Measurements from ENCODE around the gene KLHL11. TPM values are rescaled to one million over a fixed set of nuclear protein-coding genes. Genes with fewer than 3 reads are reported as not detected.

KLHL11 gene
- total and polyA plus RNA-seq, 2 experiments from 2014 or later, result 8.7 to 25.5 TPM

- TF ChIP-seq JUNB (IDR thresholded peaks at IDR 0.05; ENCODE audit: unreplicated experiment), result no peak
- no peak for TF ChIP-seq NANOG (IDR thresholded peaks at IDR 0.05; ENCODE audit: borderline replicate concordance)
- TF ChIP-seq STAT1 (IDR thresholded peaks at IDR 0.05; ENCODE audit: unreplicated experiment), result no peak
- TF ChIP-seq, protein P1, sequence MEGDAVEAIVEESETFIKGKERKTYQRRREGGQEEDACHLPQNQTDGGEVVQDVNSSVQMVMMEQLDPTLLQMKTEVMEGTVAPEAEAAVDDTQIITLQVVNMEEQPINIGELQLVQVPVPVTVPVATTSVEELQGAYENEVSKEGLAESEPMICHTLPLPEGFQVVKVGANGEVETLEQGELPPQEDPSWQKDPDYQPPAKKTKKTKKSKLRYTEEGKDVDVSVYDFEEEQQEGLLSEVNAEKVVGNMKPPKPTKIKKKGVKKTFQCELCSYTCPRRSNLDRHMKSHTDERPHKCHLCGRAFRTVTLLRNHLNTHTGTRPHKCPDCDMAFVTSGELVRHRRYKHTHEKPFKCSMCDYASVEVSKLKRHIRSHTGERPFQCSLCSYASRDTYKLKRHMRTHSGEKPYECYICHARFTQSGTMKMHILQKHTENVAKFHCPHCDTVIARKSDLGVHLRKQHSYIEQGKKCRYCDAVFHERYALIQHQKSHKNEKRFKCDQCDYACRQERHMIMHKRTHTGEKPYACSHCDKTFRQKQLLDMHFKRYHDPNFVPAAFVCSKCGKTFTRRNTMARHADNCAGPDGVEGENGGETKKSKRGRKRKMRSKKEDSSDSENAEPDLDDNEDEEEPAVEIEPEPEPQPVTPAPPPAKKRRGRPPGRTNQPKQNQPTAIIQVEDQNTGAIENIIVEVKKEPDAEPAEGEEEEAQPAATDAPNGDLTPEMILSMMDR (conservative IDR thresholded peaks at IDR 0.05; ENCODE audit: low read depth in 2 of 2), result no peak
These were observed 16.4 kb downstream of the KLHL11 start (continued) for GRCh38 chr17:41848788-41849187.

GRCh38 chr17:41844971-41845370 is 20.3 kb downstream of the KLHL11 start:
- Histone ChIP-seq H3K36me3 (ENCODE audit: insufficient read depth) (no peaks in the 10 kb centered on the region), H3K4me1 (ENCODE audit: insufficient read depth) (no peaks in the 10 kb centered on the region), H3K9me2 (ENCODE audit: insufficient read depth) (no peaks in the 10 kb centered on the region), H3K27ac (ENCODE audit: low read depth) (no peak overlapping the region), H3K79me2 (replicated peaks; ENCODE audit: insufficient read depth) (peaks cover 11% of the 10 kb centered on the region), H3K4me3 (no peak overlapping the region), H3K27me3 (ENCODE audit: insufficient read depth) (no peaks in the 10 kb centered on the region), H4K20me1 (replicated peaks; ENCODE audit: insufficient read depth) (no peaks in the 10 kb centered on the region), H3K4me2 (no peak overlapping the region), H2AFZ (no peak overlapping the region), H3F3A (replicated peaks; ENCODE audit: low read depth) (0 out of 2 replicates have a peak, but pooled peaks cover 5% of the 10 kb centered on the region)
- no peaks in the 10 kb centered on the region for H3K27me3 Mint-ChIP-seq (ENCODE audit: insufficient read depth, low read depth, poor library complexity)
- H3K9me3 Mint-ChIP-seq, result no peaks in the 10 kb centered on the region
- H3K27ac Mint-ChIP-seq, result no peak overlapping the region
- ATAC-seq (no peak), DNase-seq (ENCODE audit: low spot score) (no peak)
- no peak overlapping the region for H3K4me3 Mint-ChIP-seq
- no peaks in the 10 kb centered on the region for H3K4me1 Mint-ChIP-seq
- no peaks in the 10 kb centered on the region for H3K36me3 Mint-ChIP-seq (ENCODE audit: low read depth)
- no peak for TF ChIP-seq NANOG (IDR thresholded peaks at IDR 0.05; ENCODE audit: borderline replicate concordance)
- TF ChIP-seq ZNF331 (CRISPR knock-in tag; IDR thresholded peaks at IDR 0.05; ENCODE audit: low read depth), result no peak
- TF ChIP-seq POLR2AphosphoS5 (IDR thresholded peaks at IDR 0.05; ENCODE audit: low read depth), result no peak
- TF ChIP-seq, protein P2, sequence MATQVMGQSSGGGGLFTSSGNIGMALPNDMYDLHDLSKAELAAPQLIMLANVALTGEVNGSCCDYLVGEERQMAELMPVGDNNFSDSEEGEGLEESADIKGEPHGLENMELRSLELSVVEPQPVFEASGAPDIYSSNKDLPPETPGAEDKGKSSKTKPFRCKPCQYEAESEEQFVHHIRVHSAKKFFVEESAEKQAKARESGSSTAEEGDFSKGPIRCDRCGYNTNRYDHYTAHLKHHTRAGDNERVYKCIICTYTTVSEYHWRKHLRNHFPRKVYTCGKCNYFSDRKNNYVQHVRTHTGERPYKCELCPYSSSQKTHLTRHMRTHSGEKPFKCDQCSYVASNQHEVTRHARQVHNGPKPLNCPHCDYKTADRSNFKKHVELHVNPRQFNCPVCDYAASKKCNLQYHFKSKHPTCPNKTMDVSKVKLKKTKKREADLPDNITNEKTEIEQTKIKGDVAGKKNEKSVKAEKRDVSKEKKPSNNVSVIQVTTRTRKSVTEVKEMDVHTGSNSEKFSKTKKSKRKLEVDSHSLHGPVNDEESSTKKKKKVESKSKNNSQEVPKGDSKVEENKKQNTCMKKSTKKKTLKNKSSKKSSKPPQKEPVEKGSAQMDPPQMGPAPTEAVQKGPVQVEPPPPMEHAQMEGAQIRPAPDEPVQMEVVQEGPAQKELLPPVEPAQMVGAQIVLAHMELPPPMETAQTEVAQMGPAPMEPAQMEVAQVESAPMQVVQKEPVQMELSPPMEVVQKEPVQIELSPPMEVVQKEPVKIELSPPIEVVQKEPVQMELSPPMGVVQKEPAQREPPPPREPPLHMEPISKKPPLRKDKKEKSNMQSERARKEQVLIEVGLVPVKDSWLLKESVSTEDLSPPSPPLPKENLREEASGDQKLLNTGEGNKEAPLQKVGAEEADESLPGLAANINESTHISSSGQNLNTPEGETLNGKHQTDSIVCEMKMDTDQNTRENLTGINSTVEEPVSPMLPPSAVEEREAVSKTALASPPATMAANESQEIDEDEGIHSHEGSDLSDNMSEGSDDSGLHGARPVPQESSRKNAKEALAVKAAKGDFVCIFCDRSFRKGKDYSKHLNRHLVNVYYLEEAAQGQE (IDR thresholded peaks at IDR 0.05; ENCODE audit: unreplicated experiment), result no peak
- no peak for TF ChIP-seq EZH2phosphoT487 (IDR thresholded peaks at IDR 0.05; ENCODE audit: unreplicated experiment)
- TF ChIP-seq EZH2 (IDR thresholded peaks at IDR 0.05; ENCODE audit: low read depth, unreplicated experiment), result no peak
- no peak for TF ChIP-seq JUNB (IDR thresholded peaks at IDR 0.05; ENCODE audit: unreplicated experiment)
- TF ChIP-seq, protein P1 (conservative IDR thresholded peaks at IDR 0.05; ENCODE audit: low read depth in 2 of 2), result no peak
- TF ChIP-seq CREB1 (CRISPR knock-in tag; IDR thresholded peaks at IDR 0.05; ENCODE audit: low read depth), result no peak
- TF ChIP-seq ZNF114 (CRISPR knock-in tag; IDR thresholded peaks at IDR 0.05), result no peak
- no peak for TF ChIP-seq ETS1 (IDR thresholded peaks at IDR 0.05)
